ENCODE data around the gene FBXL7.

Gene FBXL7

DNA sequence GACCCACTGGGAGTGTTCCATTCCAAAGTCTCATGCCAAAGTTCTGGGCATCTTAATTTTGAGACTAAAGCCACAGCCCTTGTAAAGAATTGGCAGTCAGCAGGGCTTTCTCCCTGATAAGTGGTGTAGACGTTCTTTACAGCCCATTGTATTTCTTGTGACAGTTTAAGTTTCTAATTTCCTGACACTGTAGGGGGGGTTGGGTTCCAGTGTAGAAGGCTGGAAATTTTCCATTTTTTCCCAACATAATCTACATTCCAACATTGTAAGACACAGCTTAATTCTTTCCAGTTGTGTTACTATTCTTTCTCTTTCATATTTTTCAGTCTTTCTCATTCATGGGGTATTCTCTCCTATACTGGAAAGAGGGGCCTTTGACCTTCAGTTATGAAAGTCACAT is 121.1 kb downstream of the FBXL7 start:
- DNase-seq (ENCODE audit: low read depth), result no peak
- H3K4me3 ChIP-seq (ENCODE audit: low read depth, low read length), result no peak overlapping the region
- TF ChIP-seq MAX (IDR thresholded peaks at IDR 0.05; ENCODE audit: low read depth, low read length) (no peak), POLR2A (IDR thresholded peaks at IDR 0.05; ENCODE audit: extremely low read depth, insufficient read length) (no peak), CTCF (IDR thresholded peaks at IDR 0.05; ENCODE audit: low read depth, low read length) (no peak), MYC (IDR thresholded peaks at IDR 0.05; ENCODE audit: low read depth, low read length) (no peak)

- no peak for DNase-seq (ENCODE audit: low read depth)
These were observed 123.8 kb downstream of the FBXL7 start for GRCh38 chr5:15623794-15624193.

DNA sequence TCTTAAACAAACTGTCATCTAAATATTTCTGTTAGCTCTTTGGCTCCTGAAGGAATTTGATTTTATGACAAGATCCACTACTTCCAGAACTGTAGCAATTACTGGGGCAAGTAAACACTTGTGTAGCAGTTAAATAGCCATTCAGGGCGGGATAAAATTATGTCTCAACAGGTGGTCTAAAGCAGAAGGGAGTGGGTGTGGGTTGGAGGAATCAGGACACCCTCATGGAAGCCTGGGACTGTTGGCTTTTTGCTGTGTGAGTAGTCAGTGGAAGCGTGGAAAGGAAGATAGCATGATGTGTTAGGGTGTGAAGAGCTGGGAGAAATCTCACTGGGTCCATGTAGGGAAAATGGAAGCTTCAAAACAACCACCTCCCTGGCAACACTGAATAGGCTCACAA is 127.1 kb downstream of the FBXL7 start:
- DNase-seq (ENCODE audit: low read depth), result no peak
- TF ChIP-seq CTCF (IDR thresholded peaks at IDR 0.05; ENCODE audit: low read depth, low read length), result no peak
- TF ChIP-seq MAX (IDR thresholded peaks at IDR 0.05; ENCODE audit: low read depth, low read length), result no peak
- no peak for TF ChIP-seq POLR2A (IDR thresholded peaks at IDR 0.05; ENCODE audit: extremely low read depth, insufficient read length)
- no peak for TF ChIP-seq MYC (IDR thresholded peaks at IDR 0.05; ENCODE audit: low read depth, low read length)
- H3K4me3 ChIP-seq (ENCODE audit: low read depth, low read length), result no peak overlapping the region

More at GRCh38 chr5:15623794-15624193, 123.8 kb downstream of the FBXL7 start:
- no peak overlapping the region for H3K4me3 ChIP-seq (ENCODE audit: low read depth, low read length)
- no peak for TF ChIP-seq POLR2A (IDR thresholded peaks at IDR 0.05; ENCODE audit: extremely low read depth, insufficient read length)
- no peak for TF ChIP-seq MAX (IDR thresholded peaks at IDR 0.05; ENCODE audit: low read depth, low read length)
- no peak for TF ChIP-seq MYC (IDR thresholded peaks at IDR 0.05; ENCODE audit: low read depth, low read length)
- no peak for TF ChIP-seq CTCF (IDR thresholded peaks at IDR 0.05; ENCODE audit: low read depth, low read length)

GRCh38 chr5:15627647-15628046 is 127.7 kb downstream of the FBXL7 start:
- TF ChIP-seq POLR2A (IDR thresholded peaks at IDR 0.05; ENCODE audit: extremely low read depth, insufficient read length) (no peak), MYC (IDR thresholded peaks at IDR 0.05; ENCODE audit: low read depth, low read length) (no peak), CTCF (IDR thresholded peaks at IDR 0.05; ENCODE audit: low read depth, low read length) (no peak), MAX (IDR thresholded peaks at IDR 0.05; ENCODE audit: low read depth, low read length) (no peak)
- H3K4me3 ChIP-seq (ENCODE audit: low read depth, low read length), result no peak overlapping the region
- no peak for DNase-seq (ENCODE audit: low read depth)

- DNase-seq (ENCODE audit: low read depth), result no peak
- no peak overlapping the region for H3K4me3 ChIP-seq (ENCODE audit: low read depth, low read length)
- no peak for TF ChIP-seq CTCF (IDR thresholded peaks at IDR 0.05; ENCODE audit: low read depth, low read length)
- no peak for TF ChIP-seq MAX (IDR thresholded peaks at IDR 0.05; ENCODE audit: low read depth, low read length)
- TF ChIP-seq MYC (IDR thresholded peaks at IDR 0.05; ENCODE audit: low read depth, low read length), result no peak
- TF ChIP-seq POLR2A (IDR thresholded peaks at IDR 0.05; ENCODE audit: extremely low read depth, insufficient read length), result no peak
These were observed 130.5 kb downstream of the FBXL7 start for GRCh38 chr5:15630441-15630840.

Measured in NB4 (cell line).